ENCODE data around the gene BCAN. TPM values are rescaled to one million over a fixed set of nuclear protein-coding genes. Genes with fewer than 3 reads are reported as not detected.

Gene BCAN
- total and polyA plus RNA-seq, 2 experiments from 2014 or later = not detected

DNA sequence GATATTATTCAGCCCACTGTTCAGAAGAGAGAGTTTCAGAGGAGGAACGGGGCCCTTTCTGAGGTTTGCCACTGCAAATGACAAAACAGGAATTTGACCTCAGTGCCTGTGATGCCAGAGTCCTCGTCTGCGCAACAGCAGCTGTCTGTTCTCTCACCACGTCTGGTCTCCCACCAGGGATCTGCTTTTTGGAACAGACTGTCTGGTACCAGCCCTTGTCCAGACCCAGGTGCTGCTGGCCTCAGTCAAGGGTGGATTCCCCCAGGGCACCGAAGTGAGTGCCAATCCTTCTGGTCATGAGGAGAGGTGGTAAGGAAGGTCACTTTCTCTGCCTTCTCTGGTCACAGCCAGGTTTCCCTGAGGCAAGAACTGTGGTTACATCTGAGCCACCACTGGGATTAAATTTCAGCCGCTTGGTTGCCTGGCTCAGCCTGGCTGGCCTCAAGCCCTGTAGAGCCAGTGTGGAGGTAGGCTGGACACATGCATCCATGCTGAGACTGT is 2.3 kb upstream of the BCAN start:
- Histone ChIP-seq H3K4me3 (no peak overlapping the region), H3K79me2 (ENCODE audit: insufficient read depth) (no peaks in the 10 kb centered on the region), H2AFZ (no peak overlapping the region), H3F3A (ENCODE audit: insufficient read depth) (no peaks in the 10 kb centered on the region), H3K4me2 (ENCODE audit: unreplicated experiment) (no peak overlapping the region), H4K20me1 (ENCODE audit: insufficient read depth) (no peaks in the 10 kb centered on the region), H3K27me3 (replicated peaks; ENCODE audit: insufficient read depth) (peaks cover 84% of the 10 kb centered on the region), H3K27ac (no peak overlapping the region), H3K9me3 (ENCODE audit: low read depth) (no peaks in the 10 kb centered on the region), H3K9me2 (ENCODE audit: insufficient read depth) (no peaks in the 10 kb centered on the region), H3K4me1 (ENCODE audit: insufficient read depth) (no peaks in the 10 kb centered on the region), H3K9ac (no peak overlapping the region), H3K36me3 (ENCODE audit: low read depth) (no peaks in the 10 kb centered on the region)
- TF ChIP-seq EZH2phosphoT487 (IDR thresholded peaks at IDR 0.05; ENCODE audit: insufficient read depth, low read depth) (no peak), EZH2 (IDR thresholded peaks at IDR 0.05; ENCODE audit: insufficient read depth, poor library complexity, severe bottlenecking) (no peak)
- no peak for DNase-seq
- in situ Hi-C loops (cut with MboI) = no loop called here
- 38 to 46% methylated on average over 6 of the region's 6 CpGs for WGBS, 2 experiments (ENCODE audit: low coverage in 1 of 2, low lambda C conversion rate in 2 of 2, missing lambda C conversion rate in 2 of 2)

DNA sequence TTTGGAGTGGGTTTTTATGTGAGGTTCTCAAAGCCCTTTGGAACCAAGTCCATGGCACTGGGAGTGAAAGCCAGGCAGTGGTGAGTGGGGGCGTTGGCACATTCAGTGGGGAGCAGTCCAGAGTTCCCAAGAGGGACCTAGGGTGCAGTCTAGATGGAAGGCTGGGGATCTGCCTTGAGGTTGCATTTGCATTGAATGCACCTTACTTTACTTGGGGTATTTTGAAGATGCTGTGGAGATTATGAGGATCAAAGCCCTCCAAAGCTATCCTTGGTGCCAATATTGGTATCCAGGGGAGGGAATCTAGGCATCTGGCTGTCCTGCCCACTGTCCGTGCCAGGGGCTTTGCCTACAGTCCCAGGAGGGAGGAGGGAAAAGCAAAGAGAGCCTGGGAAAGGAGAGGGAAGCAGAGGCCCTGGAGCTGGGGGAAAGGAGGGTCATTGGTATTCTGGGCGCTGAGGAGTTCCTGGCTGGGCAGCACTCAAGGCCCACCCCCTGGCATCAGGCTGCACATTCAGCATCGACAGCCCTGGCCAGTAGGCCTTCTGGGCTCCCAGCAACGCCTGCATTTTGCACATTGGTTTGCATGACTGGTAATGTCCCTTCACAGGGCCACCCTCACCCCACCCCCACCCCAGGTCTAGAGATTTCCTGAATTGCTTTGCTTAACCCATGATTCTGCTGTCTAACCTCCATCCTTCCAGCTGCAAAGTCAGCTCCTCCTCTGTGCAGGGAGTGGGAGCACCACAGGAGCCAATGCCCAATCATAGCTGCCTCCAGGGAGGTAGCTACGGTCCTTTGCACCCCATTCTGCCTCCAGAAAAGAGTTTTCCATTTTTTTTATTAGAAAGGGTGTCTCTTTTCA is 843 bp upstream of the BCAN start:
- H3K27ac ChIP-seq = no peak overlapping the region
- H2AFZ ChIP-seq = no peak overlapping the region
- DNase-seq = no peak
- no peaks in the 10 kb centered on the region for H3K4me1 ChIP-seq (ENCODE audit: insufficient read depth)
- H3F3A ChIP-seq (ENCODE audit: insufficient read depth) = no peaks in the 10 kb centered on the region
- H3K9me3 ChIP-seq (ENCODE audit: low read depth) = no peaks in the 10 kb centered on the region
- in situ Hi-C loops (cut with MboI) = no loop called here
- no peaks in the 10 kb centered on the region for H4K20me1 ChIP-seq (ENCODE audit: insufficient read depth)
- peaks cover 89% of the 10 kb centered on the region for H3K27me3 ChIP-seq (replicated peaks; ENCODE audit: insufficient read depth)
- no peaks in the 10 kb centered on the region for H3K9me2 ChIP-seq (ENCODE audit: insufficient read depth)
- H3K36me3 ChIP-seq (ENCODE audit: low read depth) = no peaks in the 10 kb centered on the region
- no peak for TF ChIP-seq EZH2 (IDR thresholded peaks at IDR 0.05; ENCODE audit: insufficient read depth, poor library complexity, severe bottlenecking)
- no peak overlapping the region for H3K9ac ChIP-seq
- H3K4me2 ChIP-seq (ENCODE audit: unreplicated experiment) = no peak overlapping the region
- 25 to 27% methylated on average over 5 to 6 of the region's 6 CpGs for whole genome bisulfite sequencing, 2 experiments (ENCODE audit: low coverage in 1 of 2, low lambda C conversion rate in 2 of 2, missing lambda C conversion rate in 2 of 2)
- no peaks in the 10 kb centered on the region for H3K79me2 ChIP-seq (ENCODE audit: insufficient read depth)
- H3K4me3 ChIP-seq = no peak overlapping the region

DNA sequence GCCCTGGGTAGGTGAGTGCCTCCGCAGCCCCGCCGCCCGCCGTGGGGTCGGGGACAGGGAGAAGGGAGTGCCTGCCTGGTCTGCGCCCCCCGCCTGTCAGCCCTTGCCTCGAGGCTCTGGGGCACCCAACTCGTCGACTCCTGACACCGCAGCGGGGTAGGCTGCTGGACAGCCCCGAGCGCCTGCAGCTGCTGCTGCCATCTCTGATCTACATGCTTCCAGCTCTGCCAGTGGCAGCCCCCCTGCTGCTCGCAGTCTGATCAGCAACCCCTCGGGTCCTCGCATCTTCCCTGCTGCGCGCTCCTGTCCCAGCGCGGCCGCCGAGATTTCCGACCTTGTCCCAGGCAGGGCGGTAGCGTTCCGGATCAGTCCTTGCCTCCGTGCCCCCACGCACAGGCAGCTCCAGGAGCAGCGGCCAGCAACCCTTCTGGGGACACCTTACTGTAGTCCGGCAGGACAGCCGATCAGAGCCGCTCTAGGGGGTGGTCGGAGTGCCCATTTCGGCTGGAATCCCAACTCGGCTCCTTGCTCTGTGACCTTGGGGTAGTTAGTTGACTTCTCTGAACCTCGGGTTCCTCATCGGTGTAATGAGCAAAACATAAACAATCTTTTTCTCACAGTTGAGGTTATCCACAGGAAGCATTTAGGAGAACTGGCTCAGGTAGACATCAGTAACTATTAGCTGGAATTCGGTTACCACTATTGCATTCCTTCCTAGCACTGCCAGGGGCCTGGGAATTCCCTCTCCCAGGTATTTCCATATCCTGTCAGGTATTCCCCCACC is 540 bp downstream of the BCAN start:
- H3K9me2 ChIP-seq (ENCODE audit: insufficient read depth) = no peaks in the 10 kb centered on the region
- H3K4me1 ChIP-seq (ENCODE audit: insufficient read depth) = no peaks in the 10 kb centered on the region
- H3K27me3 ChIP-seq (replicated peaks; ENCODE audit: insufficient read depth) = peaks cover 85% of the 10 kb centered on the region
- in situ Hi-C loops (cut with MboI) = no loop called here
- H3K4me3 ChIP-seq = no peak overlapping the region
- no peak overlapping the region for H2AFZ ChIP-seq
- DNase-seq = peak; percentile 24
- H3K9me3 ChIP-seq (ENCODE audit: low read depth) = no peaks in the 10 kb centered on the region
- no peaks in the 10 kb centered on the region for H3K36me3 ChIP-seq (ENCODE audit: low read depth)
- WGBS, 2 experiments (ENCODE audit: low coverage in 1 of 2, low lambda C conversion rate in 2 of 2, missing lambda C conversion rate in 2 of 2) = 21 to 23% methylated on average over 34 to 36 of the region's 40 CpGs
- H3K9ac ChIP-seq = no peak overlapping the region
- H3K4me2 ChIP-seq (ENCODE audit: unreplicated experiment) = peak overlapping the region; percentile 16
- no peaks in the 10 kb centered on the region for H4K20me1 ChIP-seq (ENCODE audit: insufficient read depth)
- no peaks in the 10 kb centered on the region for H3K79me2 ChIP-seq (ENCODE audit: insufficient read depth)
- TF ChIP-seq EZH2 (IDR thresholded peaks at IDR 0.05; ENCODE audit: insufficient read depth, poor library complexity, severe bottlenecking) = no peak
- TF ChIP-seq EZH2phosphoT487 (IDR thresholded peaks at IDR 0.05; ENCODE audit: insufficient read depth, low read depth) = 0 out of 2 replicates have a peak, but pooled peaks have one; percentile 8
- no peak overlapping the region for H3K27ac ChIP-seq
- no peaks in the 10 kb centered on the region for H3F3A ChIP-seq (ENCODE audit: insufficient read depth)

DNA sequence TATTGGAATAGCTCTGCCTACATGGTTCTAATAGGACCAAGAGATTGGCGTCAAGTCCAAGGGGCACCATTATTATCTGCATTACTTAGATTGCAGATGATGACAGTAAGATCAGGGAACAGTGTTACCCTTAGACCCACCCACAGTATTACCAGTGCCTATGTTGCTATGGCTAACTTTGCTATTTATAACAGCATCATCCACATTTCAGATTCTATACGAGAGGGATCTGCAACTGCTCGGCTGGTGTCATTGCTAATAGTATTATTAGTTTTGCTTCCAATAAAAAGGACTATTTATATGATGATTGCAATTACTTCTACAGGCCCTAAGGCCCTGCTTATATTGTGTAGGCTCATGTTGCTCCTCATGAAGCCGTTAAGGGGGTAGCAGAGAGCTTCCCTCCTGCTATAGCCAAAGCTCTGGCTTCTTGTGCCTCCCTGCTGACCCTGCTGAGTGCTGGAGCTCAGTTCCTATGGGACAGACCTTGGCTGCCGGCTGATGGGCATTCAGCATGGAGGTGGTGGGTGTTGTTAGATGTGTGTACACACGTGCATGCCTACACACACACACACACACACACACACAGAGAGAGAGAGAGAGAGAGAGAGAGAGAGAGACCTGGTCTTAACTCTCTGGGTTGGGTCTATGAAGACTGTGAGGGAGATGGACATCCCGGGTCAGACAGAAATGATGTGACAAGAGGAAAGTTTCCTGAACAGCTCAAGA is 1.3 kb downstream of the BCAN start:
- WGBS, 2 experiments (ENCODE audit: low coverage in 1 of 2, low lambda C conversion rate in 2 of 2, missing lambda C conversion rate in 2 of 2) = 54 to 64% methylated on average over 6 to 7 of the region's 7 CpGs
- TF ChIP-seq EZH2phosphoT487 (IDR thresholded peaks at IDR 0.05; ENCODE audit: insufficient read depth, low read depth) (no peak), EZH2 (IDR thresholded peaks at IDR 0.05; ENCODE audit: insufficient read depth, poor library complexity, severe bottlenecking) (no peak)
- Histone ChIP-seq H3K79me2 (ENCODE audit: insufficient read depth) (no peaks in the 10 kb centered on the region), H3K36me3 (ENCODE audit: low read depth) (no peaks in the 10 kb centered on the region), H4K20me1 (ENCODE audit: insufficient read depth) (no peaks in the 10 kb centered on the region), H3K4me1 (ENCODE audit: insufficient read depth) (no peaks in the 10 kb centered on the region), H2AFZ (no peak overlapping the region), H3K27ac (no peak overlapping the region), H3K9ac (no peak overlapping the region), H3K9me2 (ENCODE audit: insufficient read depth) (no peaks in the 10 kb centered on the region), H3F3A (ENCODE audit: insufficient read depth) (no peaks in the 10 kb centered on the region), H3K4me3 (no peak overlapping the region), H3K4me2 (ENCODE audit: unreplicated experiment) (no peak overlapping the region), H3K9me3 (ENCODE audit: low read depth) (no peaks in the 10 kb centered on the region), H3K27me3 (replicated peaks; ENCODE audit: insufficient read depth) (peaks cover 87% of the 10 kb centered on the region)
- in situ Hi-C loops (cut with MboI) = no loop called here
- DNase-seq = no peak
